H1 (cell line): ENCODE measurements around the gene SPATS2. TPM values are rescaled to one million over a fixed set of nuclear protein-coding genes. Genes with fewer than 3 reads are reported as not detected.

Experiments
- CTCF ChIA-PET: fragments of 300-600 bp; sonication (Branson Sonifier 250); formaldehyde crosslinking; loops from one replicate; lab custom pipeline; 2021; ENCODE audit not compliant: partially characterized antibody; lab: Charles Lee
- POLR2A ChIA-PET: fragments of 300-600 bp; sonication (Branson Sonifier 250); formaldehyde crosslinking; loops from one replicate; lab custom pipeline; 2021; ENCODE audit warnings: inconsistent platforms; ENCODE audit not compliant: partially characterized antibody; lab: Charles Lee
- DNase-seq, 2 experiments: peaks; one replicate each; pipeline versions ENCODE4 v3.0.0 to v3.0.0-alpha.2; 2010 to 2022; ENCODE audit warnings: low spot score in 2 of 2, low read depth in 1 of 2, mixed read lengths in 1 of 2
- FAIRE-seq: peaks from 2 replicates; lab custom pipeline; 2011; peaks lifted over from hg19 to GRCh38; lab: Jason Lieb, UNC
- H2AFZ ChIP-seq: 2 replicates; pipeline ENCODE4 v1.8.1; 2012; ENCODE audit warnings: low read length, inconsistent platforms
- H2AK5ac ChIP-seq: 2 replicates; pipeline ENCODE4 v1.6.1; 2013; ENCODE audit warnings: low read depth, low read length
- H2BK120ac ChIP-seq: replicated peaks from 2 replicates; pipeline ENCODE3; 2013; ENCODE audit warnings: low read depth, low read length, inconsistent platforms
- H2BK12ac ChIP-seq: 2 replicates; pipeline ENCODE4 v1.6.1; 2013; ENCODE audit warnings: low read depth, low read length
- H2BK15ac ChIP-seq: 2 replicates; pipeline ENCODE4 v1.6.1; 2013; ENCODE audit warnings: low read length
- H2BK20ac ChIP-seq: 2 replicates; pipeline ENCODE4 v1.6.1; 2013; ENCODE audit warnings: low read length
- H2BK5ac ChIP-seq: 2 replicates; pipeline ENCODE4 v1.6.1; 2013; ENCODE audit warnings: low read depth, low read length
- H3K14ac ChIP-seq: 2 replicates; pipeline ENCODE4 v1.6.1; 2013; ENCODE audit warnings: inconsistent platforms; ENCODE audit not compliant: insufficient read length
- H3K18ac ChIP-seq: 2 replicates; pipeline ENCODE4 v1.6.1; 2013; ENCODE audit warnings: low read length; ENCODE audit errors: extremely low read depth
- H3K23ac ChIP-seq: 2 replicates; pipeline ENCODE4 v1.6.1; 2013; ENCODE audit warnings: inconsistent platforms; ENCODE audit not compliant: insufficient read length
- H3K23me2 ChIP-seq: 2 replicates; pipeline ENCODE4 v1.6.1; 2013; ENCODE audit warnings: low read depth, low read length
- H3K27ac ChIP-seq: 2 replicates; pipeline ENCODE4 v1.6.1; 2011; ENCODE audit warnings: low read depth, low read length, inconsistent platforms
- H3K27me3 ChIP-seq, 4 experiments: replicated peaks in 1 of 4; 1 replicate in 1 of 4; 2 replicates in 3 of 4; pipeline versions ENCODE4 v1.6.1 to v1.8.1; 2011 to 2013; ENCODE audit warnings: low read length in 3 of 4, mild to moderate bottlenecking in 3 of 4, inconsistent platforms in 2 of 4, mixed read lengths in 2 of 4, moderate library complexity in 1 of 4; ENCODE audit not compliant: control insufficient read depth in 3 of 4, insufficient read depth in 3 of 4; ENCODE audit errors: extremely low read depth in 1 of 4
- H3K36me3 ChIP-seq, 4 experiments: 2 replicates each; pipeline versions ENCODE4 v1.6.1 to v1.8.1; 2011 to 2013; ENCODE audit warnings: mild to moderate bottlenecking in 4 of 4, low read length in 3 of 4, moderate library complexity in 2 of 4, control low read depth in 1 of 4, inconsistent platforms in 1 of 4; ENCODE audit not compliant: insufficient read depth in 4 of 4, control insufficient read depth in 2 of 4
- H3K4ac ChIP-seq: replicated peaks from 2 replicates; pipeline ENCODE3; 2013; ENCODE audit warnings: low read length, low read depth, mixed read lengths, inconsistent platforms; ENCODE audit not compliant: insufficient read length
- H3K4me1 ChIP-seq, 4 experiments: replicated peaks in 1 of 4; 1 replicate in 1 of 4; 2 replicates in 3 of 4; pipeline versions ENCODE4 v1.6.1 to v1.8.1; 2011 to 2013; ENCODE audit warnings: low read length in 3 of 4, inconsistent platforms in 2 of 4, mixed read lengths in 1 of 4; ENCODE audit not compliant: insufficient read depth in 4 of 4, control insufficient read depth in 3 of 4
- H3K4me2 ChIP-seq, 2 experiments: 2 replicates each; pipeline versions ENCODE4 v1.6.1 to v1.8.1; 2011 to 2013; ENCODE audit warnings: low read depth in 2 of 2, low read length in 2 of 2, control low read depth in 1 of 2, inconsistent platforms in 1 of 2, mild to moderate bottlenecking in 1 of 2; ENCODE audit not compliant: insufficient read depth in 1 of 2
- H3K4me3 ChIP-seq, 4 experiments: fragments of 200-600, 300-600 bp in 1 of 4; sonication (generic), shearing (Covaris generic), sonication (Bioruptor Twin) in 1 of 4; 2 replicates each; pipeline versions ENCODE4 v1.5.1 to v1.8.1; 2011 to 2016; ENCODE audit warnings: low read length in 4 of 4, low read depth in 3 of 4, control low read depth in 2 of 4, inconsistent platforms in 2 of 4, mild to moderate bottlenecking in 2 of 4, mixed read lengths in 1 of 4, moderate library complexity in 1 of 4; ENCODE audit not compliant: insufficient read depth in 2 of 4; ENCODE audit errors: extremely low read depth in 1 of 4
- H3K56ac ChIP-seq: replicated peaks from 2 replicates; pipeline ENCODE3; 2013; ENCODE audit warnings: low read depth, mild to moderate bottlenecking, mixed read lengths, low read length, inconsistent platforms; ENCODE audit not compliant: insufficient read length
- H3K79me1 ChIP-seq: 2 replicates; pipeline ENCODE4 v1.6.1; 2013; ENCODE audit warnings: low read depth, low read length, control low read depth
- H3K79me2 ChIP-seq, 2 experiments: 2 replicates each; pipeline versions ENCODE4 v1.6.1 to v1.8.1; 2012 to 2013; ENCODE audit warnings: low read length in 2 of 2, mild to moderate bottlenecking in 2 of 2, inconsistent platforms in 1 of 2; ENCODE audit not compliant: insufficient read depth in 2 of 2, control insufficient read depth in 1 of 2
- H3K9ac ChIP-seq, 4 experiments: replicated peaks in 1 of 4; 1 replicate in 1 of 4; 2 replicates in 3 of 4; pipeline versions ENCODE4 v1.6.1 to v1.8.1; 2011 to 2013; ENCODE audit warnings: low read depth in 3 of 4, low read length in 3 of 4, control low read depth in 2 of 4, mild to moderate bottlenecking in 2 of 4, moderate library complexity in 2 of 4, inconsistent platforms in 1 of 4; ENCODE audit errors: extremely low read depth in 1 of 4
- H3K9me3 ChIP-seq, 2 experiments: 2 replicates each; pipeline versions ENCODE4 v1.6.1 to v1.8.1; 2012 to 2013; ENCODE audit warnings: mild to moderate bottlenecking in 2 of 2, moderate library complexity in 2 of 2, control low read depth in 1 of 2, inconsistent platforms in 1 of 2, low read depth in 1 of 2, low read length in 1 of 2, mixed read lengths in 1 of 2; ENCODE audit not compliant: insufficient read depth in 2 of 2
- H4K20me1 ChIP-seq, 2 experiments: replicated peaks in 1 of 2; 2 replicates each; pipeline versions ENCODE3 to v1.8.1; 2011 to 2013; ENCODE audit warnings: inconsistent platforms in 2 of 2, low read length in 2 of 2, mild to moderate bottlenecking in 1 of 2; ENCODE audit not compliant: insufficient read depth in 2 of 2, control insufficient read depth in 1 of 2
- H4K5ac ChIP-seq: 2 replicates; pipeline ENCODE4 v1.6.1; 2013; ENCODE audit warnings: low read length, low read depth, mixed read lengths, inconsistent platforms; ENCODE audit not compliant: insufficient read length
- H4K8ac ChIP-seq: 2 replicates; pipeline ENCODE4 v1.8.0; 2013; ENCODE audit warnings: mild to moderate bottlenecking, moderate library complexity, low read length, inconsistent platforms; ENCODE audit not compliant: insufficient read depth; ENCODE audit errors: extremely low read depth
- H4K91ac ChIP-seq: replicated peaks from 2 replicates; pipeline ENCODE3; 2013; ENCODE audit warnings: low read length, mixed read lengths, inconsistent platforms; ENCODE audit not compliant: insufficient read length
- SP4 ChIP-seq: IDR thresholded peaks from 2 replicates; pipeline ENCODE4 v1.6.1; 2012; ENCODE audit warnings: low read length, inconsistent platforms
- WGBS, 2 experiments: shearing (Covaris generic) in 1 of 2; methylation state at CpG; one replicate each; pipeline versions ENCODE4 v1.1.6 to v1.1.7; 2013 to 2015; ENCODE audit warnings: low lambda C conversion rate in 2 of 2, mixed read lengths in 2 of 2, inconsistent platforms in 1 of 2, low coverage in 1 of 2, missing lambda C conversion rate in 1 of 2; ENCODE audit not compliant: insufficient replicate concordance in 2 of 2, insufficient coverage in 1 of 2, insufficient read length in 1 of 2; ENCODE audit errors: extremely low coverage in 1 of 2, missing lambda C conversion rate in 1 of 2; 5-methylcytosine and 5-hydroxymethylcytosine counted together
- polyA plus RNA-seq, 7 experiments: library from polyadenylated mRNA; depleted of rRNA in 3 of 7; stranded (reverse) in 5 of 7; unstranded in 2 of 7; fragments of >200 nt in 5 of 7; fragments of 200-250 nt in 2 of 7; gene quantifications; 1 replicate in 5 of 7; 2 replicates in 1 of 7; 4 replicates in 1 of 7; pipeline versions ENCODE4 v1.2.1 to v1.2.3, GENCODE V29; 2011 to 2013; ENCODE audit warnings: missing spikeins in 2 of 7, mixed read lengths in 2 of 7
- total RNA-seq: library from RNA; stranded (reverse); fragmentation: NEBNext Ultra II Directional; extraction: Animal tissue kit (Norgen Biotek cat#: 25700); gene quantifications from 2 replicates; pipeline ENCODE4 v1.2.1, GENCODE V29; 2021

The SPATS2 gene
- total and polyA plus RNA-seq, 2 of the 8 experiments (the other 6 are each of a cell fraction or from before 2014, with no cell fraction given) = 19.2 to 24.5 TPM

- no peaks in the 10 kb centered on the region for H3K79me2 ChIP-seq
- no peak overlapping the region for H2AK5ac ChIP-seq
- DNase-seq (no peak), FAIRE-seq (no peak)
- CTCF ChIA-PET = interaction anchor here (0.6 to 26.7 kb wide), 8 partner anchors 8 to 194 kb away, joined by 3 to 538 read pairs (median 4); no protein-coding TSS in a partner anchor
- no peak overlapping the region for H4K8ac ChIP-seq
- H2BK120ac ChIP-seq = no peak overlapping the region
- no peak overlapping the region for H2BK15ac ChIP-seq
- H3K27me3 ChIP-seq = peaks cover 0 to 3% (median 0%) of the 10 kb centered on the region in 4 experiments; a peak in 3 of 7 replicates
- H2BK12ac ChIP-seq = no peak overlapping the region
- POLR2A ChIA-PET = no interaction called here
- peaks cover 0 to 3% (median 0%) of the 10 kb centered on the region in 4 experiments; a peak in 1 of 7 replicates for H3K4me1 ChIP-seq
- H2BK5ac ChIP-seq = no peak overlapping the region
- no peak overlapping the region for H3K4me2 ChIP-seq
- H3K4ac ChIP-seq = no peak overlapping the region
- no peaks in the 10 kb centered on the region for H4K20me1 ChIP-seq
- WGBS, 2 experiments = 100% methylated on average over 1 of the region's 1 CpG; no CpG with 5 or more reads in 1 of the 2 experiments
- no peak overlapping the region for H3K18ac ChIP-seq
- no peak overlapping the region for H4K91ac ChIP-seq
- H3K23ac ChIP-seq = no peak overlapping the region
- no peak overlapping the region for H3K14ac ChIP-seq
- H4K5ac ChIP-seq = no peak overlapping the region
- H2BK20ac ChIP-seq = no peak overlapping the region
- no peaks in the 10 kb centered on the region for H3K36me3 ChIP-seq
- H3K4me3 ChIP-seq = no peak overlapping the region
- peaks cover 5% of the 10 kb centered on the region; the same call in 1 of the 2 replicates for H3K23me2 ChIP-seq
- no peak overlapping the region for H2AFZ ChIP-seq
- no peak overlapping the region for H3K27ac ChIP-seq
- no peaks in the 10 kb centered on the region for H3K79me1 ChIP-seq
- TF ChIP-seq SP4 = no peak
- no peak overlapping the region for H3K9ac ChIP-seq
- no peak overlapping the region for H3K56ac ChIP-seq
- H3K9me3 ChIP-seq = no peaks in the 10 kb centered on the region
Observed at GRCh38 chr12:49362077-49362476, 5.2 kb upstream of the SPATS2 start.
